ENCODE data around the gene SMAGP. TPM values are rescaled to one million over a fixed set of nuclear protein-coding genes. Genes with fewer than 3 reads are reported as not detected.
"Not testable (repeated sequence)": the region's sequence is repeated elsewhere in the genome, so short reads cannot be mapped to it uniquely, and the experiment has no call there.

SMAGP gene
- total RNA-seq, 2 experiments from 2014 or later = 0.64 to 1.3 TPM

GRCh38 chr12:51244269-51244668 is 25.9 kb downstream of the SMAGP start:
- Mint-ChIP-seq H3K4me1 (peaks cover 55% of the 10 kb centered on the region), H3K4me3 (no peak overlapping the region), H3K36me3 (peaks cover 52% of the 10 kb centered on the region), H3K27me3 (no peaks in the 10 kb centered on the region), H3K9me3 (no peaks in the 10 kb centered on the region), H3K27ac (peak overlapping the region; percentile 76)
- DNase-seq = no peak

DNA sequence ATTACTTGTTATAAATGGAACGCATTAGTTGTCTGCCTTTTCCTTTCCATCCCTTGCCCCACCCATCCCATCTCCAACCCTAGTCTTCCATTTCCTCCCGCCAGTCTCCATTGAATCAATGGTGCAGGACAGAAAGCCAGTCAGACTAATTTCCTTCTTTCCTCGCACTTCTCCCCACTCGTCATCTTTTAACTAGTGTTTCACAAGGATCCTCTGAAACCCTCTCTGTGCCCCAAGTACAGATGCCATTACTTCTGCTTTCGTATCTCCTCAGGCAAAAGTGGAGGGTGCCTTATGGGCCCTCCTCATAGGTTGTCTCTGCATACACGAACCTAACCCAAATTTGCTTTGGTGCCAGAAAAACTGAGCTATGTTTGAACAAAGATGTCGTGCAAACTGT is 27.3 kb downstream of the SMAGP start:
- H3K4me3 Mint-ChIP-seq = no peak overlapping the region
- DNase-seq = no peak

GRCh38 chr12:51242120-51242519 is 28.1 kb downstream of the SMAGP start:
- Mint-ChIP-seq H3K27me3 (no peaks in the 10 kb centered on the region), H3K27ac (peak overlapping the region; percentile 55), H3K36me3 (peaks cover 54% of the 10 kb centered on the region), H3K9me3 (no peaks in the 10 kb centered on the region), H3K4me3 (no peak overlapping the region), H3K4me1 (peaks cover 50% of the 10 kb centered on the region)
- DNase-seq = no peak

More for the DNA sequence above, 27.3 kb downstream of the SMAGP start:
- Mint-ChIP-seq H3K9me3 (no peaks in the 10 kb centered on the region), H3K27me3 (no peaks in the 10 kb centered on the region), H3K36me3 (peaks cover 53% of the 10 kb centered on the region), H3K27ac (peak overlapping the region; percentile 21), H3K4me1 (peaks cover 56% of the 10 kb centered on the region)

GRCh38 chr12:51240971-51241370 is 29.2 kb downstream of the SMAGP start:
- H3K27me3 Mint-ChIP-seq = no peaks in the 10 kb centered on the region
- H3K4me1 Mint-ChIP-seq = peaks cover 40% of the 10 kb centered on the region
- no peaks in the 10 kb centered on the region for H3K9me3 Mint-ChIP-seq
- peaks cover 48% of the 10 kb centered on the region for H3K36me3 Mint-ChIP-seq
- DNase-seq = no peak
- no peak overlapping the region for H3K27ac Mint-ChIP-seq
- peak overlapping the region; percentile 93 for H3K4me3 Mint-ChIP-seq

DNA sequence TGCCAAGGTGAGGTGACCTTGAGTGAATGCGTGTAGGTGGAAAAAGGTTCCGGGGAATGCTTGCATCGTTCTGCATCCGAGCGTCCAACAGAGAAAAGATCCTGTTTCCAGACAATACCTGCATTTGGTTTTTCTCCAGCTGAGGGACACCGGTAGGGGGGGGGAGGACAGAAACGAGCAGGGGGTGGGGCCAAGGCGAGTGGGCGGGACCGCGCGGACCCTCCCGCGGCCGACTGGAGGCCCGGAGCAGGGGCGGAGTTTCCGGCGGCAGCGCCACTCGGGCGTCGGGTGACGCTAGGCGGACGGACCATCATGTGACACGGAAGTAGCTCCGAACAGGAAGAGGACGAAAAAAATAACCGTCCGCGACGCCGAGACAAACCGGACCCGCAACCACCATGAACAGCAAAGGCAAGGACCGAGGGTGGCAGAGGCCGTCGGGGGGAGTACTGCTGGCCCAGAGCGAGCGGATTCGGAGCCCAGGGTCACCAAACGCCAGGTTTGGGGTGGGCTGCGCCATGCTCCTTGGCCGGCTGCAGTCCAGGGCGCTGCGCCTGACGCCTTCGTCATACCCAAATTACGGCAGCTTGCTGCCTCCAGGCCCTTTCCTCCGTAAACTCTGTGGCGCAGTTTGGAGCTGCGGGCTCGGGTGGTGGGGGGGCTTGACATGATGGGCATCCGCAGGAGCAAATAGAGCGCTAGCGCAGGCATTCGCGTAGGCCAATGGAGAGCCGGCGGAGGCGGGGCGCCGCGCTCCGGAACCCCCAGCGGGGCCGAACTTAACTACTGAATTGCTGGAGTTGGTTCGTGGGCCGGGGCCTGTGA is 31.5 kb downstream of the SMAGP start, which contains the start of gene DAZAP2:
Gene DAZAP2 (plus strand): TSS at position 317 of the 825 bp plus-strand sequence. CDS start 82 bp downstream, at position 399.
- peaks cover 30% of the 10 kb centered on the region for H3K36me3 Mint-ChIP-seq
- H3K4me1 Mint-ChIP-seq = peaks cover 29% of the 10 kb centered on the region
- no peaks in the 10 kb centered on the region for H3K27me3 Mint-ChIP-seq
- no peaks in the 10 kb centered on the region for H3K9me3 Mint-ChIP-seq
- DNase-seq = peak; percentile 95
- peak within 1 kb of the TSS; percentile 93 for H3K4me3 Mint-ChIP-seq
- H3K27ac Mint-ChIP-seq = peak within 1 kb of the TSS; percentile 97

- Mint-ChIP-seq H3K27ac (peak overlapping the region; percentile 97), H3K4me1 (peaks cover 28% of the 10 kb centered on the region), H3K4me3 (peak overlapping the region; percentile 93), H3K27me3 (no peaks in the 10 kb centered on the region), H3K9me3 (no peaks in the 10 kb centered on the region), H3K36me3 (peaks cover 29% of the 10 kb centered on the region)
- DNase-seq = no peak
Observed at GRCh38 chr12:51238037-51238509, 32.1 kb downstream of the SMAGP start.

- Mint-ChIP-seq H3K27me3 (no peaks in the 10 kb centered on the region), H3K36me3 (peaks cover 4% of the 10 kb centered on the region), H3K4me3 (no peak overlapping the region), H3K9me3 (no peaks in the 10 kb centered on the region), H3K27ac (no peak overlapping the region), H3K4me1 (peaks cover 7% of the 10 kb centered on the region)
- DNase-seq = no peak
Observed at GRCh38 chr12:51234530-51234929, 35.7 kb downstream of the SMAGP start.

GRCh38 chr12:51232642-51233041 is 37.6 kb downstream of the SMAGP start:
- Mint-ChIP-seq H3K27me3 (no peaks in the 10 kb centered on the region), H3K36me3 (no peaks in the 10 kb centered on the region), H3K27ac (no peak overlapping the region), H3K4me1 (no peaks in the 10 kb centered on the region), H3K4me3 (no peak overlapping the region), H3K9me3 (no peaks in the 10 kb centered on the region)
- no peak for DNase-seq

DNA sequence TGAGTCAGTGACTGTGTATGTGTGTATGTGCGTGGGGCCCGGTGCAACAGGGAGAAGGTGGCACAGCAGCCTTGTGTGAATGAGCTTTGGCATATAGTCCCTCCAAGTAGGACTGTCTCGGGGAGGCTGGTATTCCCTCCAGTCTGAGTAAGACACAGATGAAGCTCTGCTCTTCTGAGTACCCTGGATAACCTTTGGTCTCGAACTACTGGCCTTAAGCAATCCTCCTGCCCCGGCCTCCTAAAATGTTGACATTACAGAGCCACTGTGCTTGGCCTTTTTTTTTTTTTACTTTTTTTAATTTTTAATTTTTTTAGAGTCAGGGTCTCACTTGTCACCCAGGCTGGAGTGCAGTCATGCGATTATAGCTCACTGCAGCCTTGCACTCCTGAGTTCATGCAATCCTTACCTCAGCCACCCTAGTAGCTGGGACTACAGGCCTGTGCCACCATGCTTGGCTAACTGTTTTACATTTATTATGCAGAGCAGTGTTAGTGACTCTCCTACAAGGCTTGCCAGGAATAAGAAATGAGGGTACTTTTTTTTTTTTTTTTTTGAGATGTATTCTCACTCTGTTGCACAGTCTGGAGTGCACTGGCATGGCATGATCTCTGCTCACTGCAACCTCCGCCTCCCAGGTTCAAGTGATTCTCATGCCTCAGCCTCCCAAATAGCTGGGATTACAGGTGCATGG is 41.0 kb downstream of the SMAGP start:
- no peaks in the 10 kb centered on the region for H3K27me3 Mint-ChIP-seq
- DNase-seq = no peak
- H3K9me3 Mint-ChIP-seq = no peaks in the 10 kb centered on the region
- H3K36me3 Mint-ChIP-seq = no peaks in the 10 kb centered on the region
- H3K27ac Mint-ChIP-seq = no peak overlapping the region
- H3K4me3 Mint-ChIP-seq = no peak overlapping the region
- H3K4me1 Mint-ChIP-seq = no peaks in the 10 kb centered on the region

GRCh38 chr12:51227962-51228361 is 42.3 kb downstream of the SMAGP start:
- Mint-ChIP-seq H3K36me3 (no peaks in the 10 kb centered on the region), H3K27me3 (no peaks in the 10 kb centered on the region), H3K27ac (no peak overlapping the region), H3K9me3 (no peaks in the 10 kb centered on the region), H3K4me1 (no peaks in the 10 kb centered on the region), H3K4me3 (no peak overlapping the region)
- no peak for DNase-seq

GRCh38 chr12:51227112-51227511 is 43.1 kb downstream of the SMAGP start:
- H3K4me1 Mint-ChIP-seq, H3K27me3 Mint-ChIP-seq, DNase-seq, H3K4me3 Mint-ChIP-seq, H3K9me3 Mint-ChIP-seq, H3K36me3 Mint-ChIP-seq, H3K27ac Mint-ChIP-seq: not testable (repeated sequence)

- H3K36me3 Mint-ChIP-seq = no peaks in the 10 kb centered on the region
- no peaks in the 10 kb centered on the region for H3K9me3 Mint-ChIP-seq
- no peak for DNase-seq
- no peak overlapping the region for H3K27ac Mint-ChIP-seq
- no peaks in the 10 kb centered on the region for H3K4me1 Mint-ChIP-seq
- no peak overlapping the region for H3K4me3 Mint-ChIP-seq
- H3K27me3 Mint-ChIP-seq = no peaks in the 10 kb centered on the region
Observed at GRCh38 chr12:51225771-51226170, 44.4 kb downstream of the SMAGP start.

- Mint-ChIP-seq H3K4me3 (no peak overlapping the region), H3K4me1 (no peaks in the 10 kb centered on the region), H3K27ac (no peak overlapping the region), H3K36me3 (no peaks in the 10 kb centered on the region), H3K9me3 (no peaks in the 10 kb centered on the region), H3K27me3 (no peaks in the 10 kb centered on the region)
- no peak for DNase-seq
Observed at GRCh38 chr12:51225234-51225633, 45.0 kb downstream of the SMAGP start.

DNA sequence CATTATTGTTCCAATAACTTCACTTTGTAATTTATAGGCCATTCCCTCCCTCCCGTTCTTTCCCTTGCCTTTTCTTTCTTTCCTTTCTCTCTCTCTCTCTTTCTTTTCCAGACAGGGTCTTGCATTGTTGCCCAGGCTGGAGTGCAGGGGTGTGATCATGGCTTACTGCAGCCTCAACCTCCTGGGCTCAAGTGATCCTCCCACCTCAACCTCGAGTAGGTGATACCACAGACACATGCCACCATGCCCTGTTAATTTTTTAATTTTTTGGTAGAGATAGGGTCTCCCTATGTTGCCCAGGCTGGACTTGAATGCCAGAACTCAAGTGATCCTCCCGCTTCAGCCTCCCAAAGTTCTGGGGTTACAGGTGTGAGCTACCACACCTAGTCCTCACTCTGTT is 45.6 kb downstream of the SMAGP start:
- Mint-ChIP-seq H3K9me3 (no peaks in the 10 kb centered on the region), H3K36me3 (no peaks in the 10 kb centered on the region), H3K4me1 (no peaks in the 10 kb centered on the region), H3K27ac (no peak overlapping the region), H3K4me3 (no peak overlapping the region), H3K27me3 (no peaks in the 10 kb centered on the region)
- DNase-seq = no peak

DNA sequence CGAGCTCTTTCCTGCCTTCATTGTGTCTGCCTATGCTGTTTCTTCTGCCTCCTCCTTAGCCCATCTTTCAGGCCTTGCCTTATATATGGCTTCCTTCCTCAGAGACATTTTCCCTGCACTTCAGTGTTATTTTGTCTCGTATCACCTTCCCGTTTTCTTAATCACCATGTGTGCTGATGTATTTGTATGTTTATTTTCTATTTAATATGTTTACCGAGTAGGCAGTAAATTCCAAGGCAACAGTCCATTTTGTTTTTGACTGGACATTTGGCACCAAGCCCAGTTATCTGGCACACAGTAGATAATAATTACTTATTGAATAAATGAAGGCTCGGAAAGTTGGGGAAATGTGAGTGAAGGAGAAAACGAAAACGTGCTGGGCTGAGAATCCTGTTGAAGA is 47.8 kb downstream of the SMAGP start:
- Mint-ChIP-seq H3K27me3 (no peaks in the 10 kb centered on the region), H3K27ac (peak overlapping the region; percentile 6), H3K4me3 (no peak overlapping the region), H3K4me1 (peaks cover 11% of the 10 kb centered on the region), H3K36me3 (no peaks in the 10 kb centered on the region), H3K9me3 (no peaks in the 10 kb centered on the region)
- DNase-seq = no peak

All from activated naive CD8-positive, alpha-beta T cell treated with anti-CD3 and anti-CD28 coated beads for 36 hours (primary cell).